Type B pancreatic cell (in vitro differentiated cells): ENCODE measurements around the gene ARPC2. TPM values are rescaled to one million over a fixed set of nuclear protein-coding genes. Genes with fewer than 3 reads are reported as not detected.

Experiments used
- DNase-seq: peaks from one replicate; pipeline ENCODE4 v3.0.0; 2021; ENCODE audit warnings: mixed read lengths; ENCODE audit not compliant: unreplicated experiment; ENCODE audit errors: extremely low spot score
- H3K27ac Mint-ChIP-seq: 2 replicates; pipeline ENCODE4 v1.8.0; 2021; ENCODE audit warnings: mild to moderate bottlenecking, mixed read lengths
- H3K27me3 Mint-ChIP-seq: 2 replicates; pipeline ENCODE4 v1.8.0; 2021; ENCODE audit warnings: mixed read lengths
- H3K36me3 Mint-ChIP-seq: 2 replicates; pipeline ENCODE4 v1.8.0; 2021; ENCODE audit warnings: mixed read lengths
- H3K4me1 Mint-ChIP-seq: one replicate; pipeline ENCODE4 v1.8.0; 2021; ENCODE audit warnings: mixed read lengths; ENCODE audit not compliant: unreplicated experiment
- H3K4me3 Mint-ChIP-seq: 2 replicates; pipeline ENCODE4 v1.8.0; 2021; ENCODE audit warnings: mild to moderate bottlenecking, mixed read lengths
- H3K9me3 Mint-ChIP-seq: 2 replicates; pipeline ENCODE4 v1.8.0; 2021; ENCODE audit warnings: mixed read lengths
- total RNA-seq: library from RNA; stranded (reverse); gene quantifications from 2 replicates; pipeline ENCODE4 v1.2.1, GENCODE V29; 2021; ENCODE audit warnings: low replicate concordance
- TF ChIP-seq, protein P1 (sequence below): fragments of 200-600 bp; sonication (generic); conservative IDR thresholded peaks from 2 replicates; pipeline ENCODE4 v1.5.0; 2021; ENCODE audit warnings: antibody characterized with exemption, mild to moderate bottlenecking

ARPC2 gene
- total RNA-seq, 1 donor from 2014 or later = 211 TPM

DNA sequence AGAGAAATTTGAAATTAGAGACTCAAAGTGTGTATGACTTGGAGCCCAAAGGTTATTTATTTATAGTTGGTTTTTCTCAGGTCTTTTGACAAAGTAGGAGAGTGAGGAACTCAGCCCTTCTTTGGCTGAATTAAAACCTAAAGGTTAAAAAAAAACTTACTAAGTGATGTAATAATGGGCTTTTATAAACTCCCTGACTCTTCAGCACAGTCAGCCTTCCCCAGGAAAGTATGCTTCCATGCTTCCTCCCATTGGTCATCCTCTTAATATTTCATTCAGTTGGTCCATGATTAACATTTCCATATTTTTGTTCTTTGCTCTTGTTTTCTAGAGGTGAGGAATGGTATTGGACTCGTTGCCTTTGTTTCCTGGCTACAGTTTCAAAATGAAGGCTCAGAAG is 7.2 kb downstream of the ARPC2 start:
- no peak for DNase-seq
- Mint-ChIP-seq H3K9me3 (no peaks in the 10 kb centered on the region), H3K4me3 (no peak overlapping the region), H3K27ac (peak overlapping the region; percentile 51), H3K27me3 (no peaks in the 10 kb centered on the region), H3K36me3 (peaks cover 30% of the 10 kb centered on the region), H3K4me1 (peaks cover 33% of the 10 kb centered on the region)
- TF ChIP-seq, protein P1, sequence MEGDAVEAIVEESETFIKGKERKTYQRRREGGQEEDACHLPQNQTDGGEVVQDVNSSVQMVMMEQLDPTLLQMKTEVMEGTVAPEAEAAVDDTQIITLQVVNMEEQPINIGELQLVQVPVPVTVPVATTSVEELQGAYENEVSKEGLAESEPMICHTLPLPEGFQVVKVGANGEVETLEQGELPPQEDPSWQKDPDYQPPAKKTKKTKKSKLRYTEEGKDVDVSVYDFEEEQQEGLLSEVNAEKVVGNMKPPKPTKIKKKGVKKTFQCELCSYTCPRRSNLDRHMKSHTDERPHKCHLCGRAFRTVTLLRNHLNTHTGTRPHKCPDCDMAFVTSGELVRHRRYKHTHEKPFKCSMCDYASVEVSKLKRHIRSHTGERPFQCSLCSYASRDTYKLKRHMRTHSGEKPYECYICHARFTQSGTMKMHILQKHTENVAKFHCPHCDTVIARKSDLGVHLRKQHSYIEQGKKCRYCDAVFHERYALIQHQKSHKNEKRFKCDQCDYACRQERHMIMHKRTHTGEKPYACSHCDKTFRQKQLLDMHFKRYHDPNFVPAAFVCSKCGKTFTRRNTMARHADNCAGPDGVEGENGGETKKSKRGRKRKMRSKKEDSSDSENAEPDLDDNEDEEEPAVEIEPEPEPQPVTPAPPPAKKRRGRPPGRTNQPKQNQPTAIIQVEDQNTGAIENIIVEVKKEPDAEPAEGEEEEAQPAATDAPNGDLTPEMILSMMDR = no peak

DNA sequence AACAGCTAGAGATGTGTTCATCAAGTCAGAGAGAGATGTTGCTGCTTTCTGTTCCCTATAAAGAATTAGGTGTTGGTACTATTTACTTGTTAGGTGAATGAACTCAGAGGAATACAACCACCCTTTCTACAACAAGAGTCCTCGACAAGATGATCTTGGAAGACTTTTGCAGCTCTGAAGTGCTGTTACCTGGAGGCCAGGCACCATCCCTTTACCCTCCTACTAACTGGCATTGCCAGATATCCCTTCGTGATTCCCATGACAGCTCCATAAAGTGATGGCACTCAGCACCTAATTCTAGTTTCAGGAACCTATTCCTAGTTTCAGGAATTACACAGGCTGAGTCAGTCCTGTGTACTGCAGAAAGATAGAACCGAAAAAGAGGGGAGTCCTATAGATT is 9.9 kb downstream of the ARPC2 start:
- Mint-ChIP-seq H3K27me3 (no peaks in the 10 kb centered on the region), H3K4me1 (peaks cover 9% of the 10 kb centered on the region), H3K9me3 (no peaks in the 10 kb centered on the region), H3K36me3 (peaks cover 36% of the 10 kb centered on the region), H3K27ac (peak overlapping the region; percentile 50), H3K4me3 (no peak overlapping the region)
- TF ChIP-seq, protein P1 = no peak
- DNase-seq = no peak

GRCh38 chr2:218228366-218229090 is 11.5 kb downstream of the ARPC2 start:
- TF ChIP-seq, protein P1 = no peak
- H3K4me1 Mint-ChIP-seq = no peaks in the 10 kb centered on the region
- peaks cover 43% of the 10 kb centered on the region for H3K36me3 Mint-ChIP-seq
- H3K27ac Mint-ChIP-seq = peak overlapping the region; percentile 92
- H3K4me3 Mint-ChIP-seq = no peak overlapping the region
- DNase-seq = no peak
- no peaks in the 10 kb centered on the region for H3K27me3 Mint-ChIP-seq
- H3K9me3 Mint-ChIP-seq = no peaks in the 10 kb centered on the region

DNA sequence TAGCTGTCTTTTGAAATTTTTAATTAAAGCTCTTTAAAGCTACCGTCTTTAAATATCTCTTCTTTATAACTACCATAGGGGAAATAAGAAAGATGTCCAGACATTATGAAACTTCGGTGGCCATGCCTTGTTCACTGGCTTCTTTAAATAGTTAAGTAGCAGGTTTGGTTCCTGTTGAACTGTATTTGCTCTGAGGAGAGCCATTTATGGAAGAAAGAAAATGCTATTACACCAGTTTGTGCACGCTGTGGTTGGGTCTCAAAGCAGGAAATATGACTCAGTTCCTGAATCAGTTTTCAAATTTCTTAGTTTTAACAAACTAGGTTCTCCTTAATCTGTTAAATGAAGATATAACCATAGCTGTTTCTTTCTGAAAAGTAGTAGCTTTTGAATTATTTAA is 12.2 kb downstream of the ARPC2 start:
- H3K36me3 Mint-ChIP-seq = peaks cover 47% of the 10 kb centered on the region
- H3K9me3 Mint-ChIP-seq = no peaks in the 10 kb centered on the region
- peak overlapping the region; percentile 92 for H3K27ac Mint-ChIP-seq
- H3K4me3 Mint-ChIP-seq = peak overlapping the region; percentile 26
- TF ChIP-seq, protein P1 = no peak
- DNase-seq = no peak
- H3K27me3 Mint-ChIP-seq = no peaks in the 10 kb centered on the region
- H3K4me1 Mint-ChIP-seq = no peaks in the 10 kb centered on the region

GRCh38 chr2:218229851-218230250 is 12.9 kb downstream of the ARPC2 start:
- Mint-ChIP-seq H3K36me3 (peaks cover 47% of the 10 kb centered on the region), H3K4me1 (no peaks in the 10 kb centered on the region), H3K27ac (peak overlapping the region; percentile 92), H3K4me3 (no peak overlapping the region), H3K27me3 (no peaks in the 10 kb centered on the region), H3K9me3 (no peaks in the 10 kb centered on the region)
- no peak for DNase-seq
- TF ChIP-seq, protein P1 = no peak
